Midbrain (tissue), 1 donor: ENCODE results near the gene NOL4.
"Not testable (repeated sequence)": the region's sequence is repeated elsewhere in the genome, so short reads cannot be mapped to it uniquely, and the experiment has no call there.

Experiments
- DNase-seq: peaks from one replicate; lab custom pipeline; 2025; lab: John Stamatoyannopoulos, UW

NOL4 gene, protein sequence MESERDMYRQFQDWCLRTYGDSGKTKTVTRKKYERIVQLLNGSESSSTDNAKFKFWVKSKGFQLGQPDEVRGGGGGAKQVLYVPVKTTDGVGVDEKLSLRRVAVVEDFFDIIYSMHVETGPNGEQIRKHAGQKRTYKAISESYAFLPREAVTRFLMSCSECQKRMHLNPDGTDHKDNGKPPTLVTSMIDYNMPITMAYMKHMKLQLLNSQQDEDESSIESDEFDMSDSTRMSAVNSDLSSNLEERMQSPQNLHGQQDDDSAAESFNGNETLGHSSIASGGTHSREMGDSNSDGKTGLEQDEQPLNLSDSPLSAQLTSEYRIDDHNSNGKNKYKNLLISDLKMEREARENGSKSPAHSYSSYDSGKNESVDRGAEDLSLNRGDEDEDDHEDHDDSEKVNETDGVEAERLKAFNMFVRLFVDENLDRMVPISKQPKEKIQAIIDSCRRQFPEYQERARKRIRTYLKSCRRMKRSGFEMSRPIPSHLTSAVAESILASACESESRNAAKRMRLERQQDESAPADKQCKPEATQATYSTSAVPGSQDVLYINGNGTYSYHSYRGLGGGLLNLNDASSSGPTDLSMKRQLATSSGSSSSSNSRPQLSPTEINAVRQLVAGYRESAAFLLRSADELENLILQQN

DNA sequence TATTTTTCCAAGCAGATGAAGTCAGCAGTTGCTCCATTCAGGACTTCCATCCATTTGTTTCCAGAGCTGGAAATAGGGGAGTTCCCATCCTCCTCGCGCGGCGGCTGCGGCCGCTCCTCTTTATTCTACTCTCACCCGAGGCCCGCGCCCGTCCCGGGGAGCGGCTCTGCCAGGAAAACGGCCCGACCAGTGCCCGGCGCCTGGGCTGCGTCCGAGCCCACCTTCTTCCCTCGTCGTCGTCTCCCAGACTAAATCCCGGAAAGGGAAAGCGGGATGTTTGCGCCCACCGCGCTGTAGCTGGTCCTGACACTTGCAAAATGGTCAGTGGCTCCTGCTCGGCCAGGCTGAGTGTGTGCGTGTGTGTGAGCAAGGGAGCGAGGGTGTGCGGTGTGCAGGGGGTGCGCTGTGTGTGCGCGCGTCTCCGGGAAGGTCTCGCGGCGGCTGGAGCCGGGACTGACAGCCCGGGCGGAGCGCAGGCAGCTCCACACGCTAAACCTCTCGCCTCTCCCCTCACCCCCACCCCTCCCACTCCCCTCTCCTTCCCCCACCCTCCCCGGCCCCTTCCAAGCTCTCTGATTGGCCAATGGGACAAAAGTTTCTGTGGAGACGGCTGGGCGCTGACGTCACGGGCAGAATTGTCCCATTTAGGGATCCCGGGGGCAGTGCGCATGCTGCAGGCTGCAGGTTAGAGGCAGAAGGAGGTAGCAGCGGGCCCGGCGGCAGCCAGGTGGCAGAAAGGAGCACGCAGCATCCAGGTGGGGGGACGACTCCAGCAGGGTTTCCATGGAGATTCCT is at the start of gene NOL4:
Gene NOL4 (minus strand): TSS at position 491 of the 795 bp plus-strand sequence. CDS start 1,660 bp downstream, outside the sequence.
- DNase-seq, result peak; percentile 86

DNA sequence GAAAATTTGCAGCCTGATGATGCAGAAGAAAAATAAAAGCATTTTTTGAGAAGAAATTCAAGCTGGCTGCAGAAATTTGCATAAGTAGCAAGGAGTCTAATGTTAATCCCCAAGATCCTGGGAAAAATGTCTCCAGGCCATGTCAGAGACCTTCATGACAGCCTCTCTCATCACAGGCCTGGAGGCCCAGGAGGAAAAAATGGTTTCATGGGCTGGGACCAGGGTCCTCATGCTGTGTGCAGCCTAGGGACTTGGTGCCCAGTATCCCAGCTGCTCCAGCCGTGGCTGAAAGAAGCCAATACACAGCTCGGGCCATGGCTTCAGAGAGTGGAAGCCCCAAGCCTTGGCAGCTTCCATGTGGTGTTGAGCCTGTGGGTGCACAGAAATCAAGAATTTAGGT is 41.3 kb upstream of the NOL4 start:
- not testable (repeated sequence) for DNase-seq

DNA sequence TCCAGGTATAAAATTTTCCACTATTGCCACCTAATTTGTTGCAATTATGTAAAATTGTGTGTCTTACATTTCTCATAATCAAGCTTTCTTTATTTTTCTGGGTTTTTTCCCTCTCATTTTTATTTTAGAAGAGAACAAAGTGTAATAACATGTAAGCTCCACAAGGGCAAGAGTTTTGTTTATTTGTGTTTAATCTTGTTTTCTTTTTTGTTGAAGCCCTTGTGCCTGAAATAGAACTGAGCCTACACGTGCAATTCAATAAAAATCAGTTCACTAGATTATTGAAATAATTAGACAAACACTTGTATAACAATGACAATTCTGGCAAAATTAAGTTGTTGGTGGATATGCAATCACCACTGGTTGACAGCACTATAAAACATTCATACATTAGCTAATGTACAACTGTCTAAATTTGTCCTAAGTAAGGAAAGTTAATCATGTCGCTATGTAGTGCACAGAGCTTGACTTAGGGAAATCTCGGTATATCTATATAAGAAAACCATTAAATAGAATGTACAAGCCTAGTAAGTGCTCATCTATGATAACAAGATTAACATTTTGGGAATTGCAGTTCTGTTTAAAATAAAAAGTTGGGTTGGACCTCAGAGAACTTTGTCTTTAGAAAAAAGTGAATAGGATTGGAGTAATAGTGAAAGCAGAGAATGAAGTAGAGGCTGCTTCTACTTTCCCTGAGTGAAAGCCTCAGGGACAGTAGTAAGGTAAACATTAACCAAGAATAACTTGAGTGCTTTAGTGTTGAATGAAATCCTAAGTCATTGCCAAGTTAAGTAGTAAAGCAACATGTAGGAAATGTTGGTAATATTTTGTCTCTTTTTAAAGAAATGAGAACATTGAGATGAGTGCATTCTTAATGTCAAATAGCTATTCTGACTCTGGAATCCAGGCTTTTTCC is 37.4 kb upstream of the NOL4 start:
- no peak for DNase-seq

DNA sequence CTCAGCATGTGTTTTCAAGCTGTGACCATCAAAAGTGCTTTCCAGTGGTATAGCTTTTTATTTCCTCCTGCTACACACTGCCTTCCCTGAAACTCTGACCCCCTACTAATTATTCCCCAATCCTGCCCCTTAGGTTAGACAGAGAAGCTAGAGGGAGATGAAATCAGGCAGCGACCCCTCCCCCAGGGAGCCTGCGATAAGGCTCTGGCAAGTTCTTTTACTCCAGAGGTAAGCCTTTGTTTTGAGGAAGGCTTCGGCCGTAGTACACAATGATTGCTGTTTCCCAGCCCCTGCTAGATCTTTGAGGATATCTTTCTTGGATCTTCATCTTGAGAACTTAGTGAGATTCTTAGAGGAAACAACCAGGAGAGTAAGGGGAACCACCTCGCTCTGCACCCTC is 33.5 kb upstream of the NOL4 start:
- no peak for DNase-seq

DNA sequence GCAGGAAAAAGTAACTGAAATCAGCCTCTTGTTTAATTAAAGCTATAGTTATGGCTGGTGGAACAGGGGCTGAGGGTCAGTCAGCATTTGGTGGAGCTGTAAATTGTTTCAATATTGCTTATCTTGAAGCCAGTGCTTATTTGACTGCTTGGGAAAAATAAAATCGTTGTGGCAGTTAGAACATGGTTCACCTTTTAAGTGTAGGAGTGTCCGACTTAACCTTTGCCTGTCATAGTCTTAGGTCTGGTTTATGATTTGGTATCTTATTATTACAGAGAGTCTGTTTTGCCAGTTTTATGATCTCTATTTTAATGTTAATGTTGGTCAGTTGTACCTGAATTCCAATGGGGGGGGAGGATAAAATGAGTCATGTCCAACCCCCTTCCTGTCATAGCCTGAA is 27.2 kb upstream of the NOL4 start:
- no peak for DNase-seq

DNA sequence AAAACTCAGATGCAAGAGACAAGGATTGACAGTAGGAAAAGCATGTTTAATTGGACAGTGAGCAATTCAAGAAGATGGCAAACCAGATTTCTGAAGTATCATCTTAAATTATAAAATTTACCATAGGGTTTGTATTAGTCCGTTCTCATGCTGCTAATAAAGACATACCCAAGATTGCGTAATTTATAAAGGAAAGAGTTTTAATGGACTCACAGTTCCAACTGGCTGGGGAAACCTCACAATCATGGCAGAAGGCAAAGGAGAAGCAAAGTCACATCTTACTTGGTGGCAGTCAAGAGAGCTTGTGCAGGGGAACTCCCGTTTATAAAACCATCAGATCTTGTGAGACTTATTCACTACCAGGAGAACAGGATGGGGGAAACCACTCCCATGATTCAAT is 24.0 kb upstream of the NOL4 start:
- DNase-seq, result no peak

DNA sequence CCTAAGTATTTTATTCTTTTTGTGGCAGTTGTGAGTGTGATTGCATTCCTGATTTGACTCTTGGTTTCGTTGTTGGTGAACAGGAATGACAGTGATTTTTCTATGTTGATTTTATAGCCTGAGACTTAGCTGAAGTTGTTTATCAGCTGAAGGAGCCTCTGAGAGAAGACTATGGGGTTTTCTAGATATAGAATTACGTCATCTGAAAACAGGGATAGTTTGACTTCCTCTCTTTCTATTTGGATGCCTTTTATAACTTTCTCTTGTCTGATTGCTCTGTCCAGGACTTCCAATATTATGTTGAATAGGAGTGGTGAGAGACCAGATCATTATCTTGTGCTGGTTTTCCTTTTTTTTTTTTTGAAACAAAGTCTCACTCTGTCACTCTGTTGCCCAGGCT is 18.0 kb upstream of the NOL4 start:
- DNase-seq, result no peak

DNA sequence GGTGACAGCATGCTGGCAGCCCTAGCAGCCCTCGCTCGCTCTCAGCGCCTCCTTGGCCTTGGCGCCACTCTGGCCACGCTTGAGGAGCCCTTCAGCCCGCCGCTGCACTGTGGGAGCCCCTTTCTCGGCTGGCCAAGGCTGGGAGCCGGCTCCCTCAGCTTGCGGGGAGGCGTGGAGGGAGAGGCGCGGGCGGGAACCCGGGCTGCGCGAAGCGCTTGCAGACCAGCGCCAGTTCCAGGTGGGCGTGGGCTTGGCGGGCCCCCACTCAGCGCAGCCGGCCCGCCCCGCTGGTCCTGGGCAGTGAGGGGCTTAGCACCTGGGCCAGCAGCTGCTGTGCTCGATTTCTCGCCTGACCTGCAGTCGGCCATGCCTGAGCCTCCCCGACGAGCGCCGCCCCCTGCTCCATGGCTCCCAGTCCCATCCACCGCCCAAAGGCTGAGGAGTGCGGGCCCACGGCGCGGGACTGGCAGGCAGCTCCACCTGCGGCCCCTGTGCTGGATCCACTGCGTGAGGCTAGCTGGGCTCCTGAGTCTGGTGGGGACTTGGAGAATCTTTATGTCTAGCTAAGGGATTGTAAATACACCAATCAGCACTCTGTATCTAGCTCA is 9.2 kb upstream of the NOL4 start:
- not testable (repeated sequence) for DNase-seq

DNA sequence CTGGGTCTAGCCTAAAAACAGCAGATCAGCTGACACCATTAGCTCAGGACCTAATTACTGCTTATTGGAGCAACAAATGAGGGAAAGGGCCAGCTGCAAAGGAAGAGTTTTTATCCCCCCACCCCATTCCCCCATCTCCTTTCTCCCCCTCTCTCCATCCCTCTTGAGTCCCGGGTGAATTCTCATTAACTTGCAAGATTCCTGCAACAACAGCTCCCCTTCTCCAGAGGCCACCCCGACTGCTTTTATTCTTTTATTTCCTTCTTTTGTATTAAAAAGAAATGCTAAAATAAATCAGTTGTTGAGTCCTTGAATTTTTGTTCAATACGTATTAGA is 473 bp upstream of the NOL4 start:
- no peak for DNase-seq

DNA sequence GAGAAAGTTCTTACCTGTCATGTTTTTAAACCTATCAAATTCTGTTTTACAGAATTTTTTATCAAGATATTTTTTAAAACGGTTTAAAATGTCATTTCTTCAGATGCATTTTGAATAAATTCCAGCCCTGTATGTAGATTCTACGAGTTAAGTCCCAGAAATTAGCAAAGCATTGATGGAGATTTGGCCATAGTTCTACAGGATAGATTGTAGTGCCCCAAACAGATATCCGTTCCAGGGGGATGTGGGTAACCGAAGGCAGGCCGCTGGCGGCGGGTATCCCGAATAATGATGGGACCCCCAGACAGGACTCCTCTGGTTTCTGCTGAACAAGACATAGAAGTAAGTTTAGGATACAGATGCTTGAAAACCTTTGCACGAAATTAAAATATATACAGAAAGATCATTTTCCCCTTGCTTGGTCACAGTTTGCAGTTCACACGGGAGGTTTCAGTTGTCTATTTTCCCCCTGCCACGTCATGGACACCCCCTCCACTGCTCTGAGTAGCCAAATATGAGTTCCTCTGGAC is 755 bp downstream of the NOL4 start:
- no peak for DNase-seq

DNA sequence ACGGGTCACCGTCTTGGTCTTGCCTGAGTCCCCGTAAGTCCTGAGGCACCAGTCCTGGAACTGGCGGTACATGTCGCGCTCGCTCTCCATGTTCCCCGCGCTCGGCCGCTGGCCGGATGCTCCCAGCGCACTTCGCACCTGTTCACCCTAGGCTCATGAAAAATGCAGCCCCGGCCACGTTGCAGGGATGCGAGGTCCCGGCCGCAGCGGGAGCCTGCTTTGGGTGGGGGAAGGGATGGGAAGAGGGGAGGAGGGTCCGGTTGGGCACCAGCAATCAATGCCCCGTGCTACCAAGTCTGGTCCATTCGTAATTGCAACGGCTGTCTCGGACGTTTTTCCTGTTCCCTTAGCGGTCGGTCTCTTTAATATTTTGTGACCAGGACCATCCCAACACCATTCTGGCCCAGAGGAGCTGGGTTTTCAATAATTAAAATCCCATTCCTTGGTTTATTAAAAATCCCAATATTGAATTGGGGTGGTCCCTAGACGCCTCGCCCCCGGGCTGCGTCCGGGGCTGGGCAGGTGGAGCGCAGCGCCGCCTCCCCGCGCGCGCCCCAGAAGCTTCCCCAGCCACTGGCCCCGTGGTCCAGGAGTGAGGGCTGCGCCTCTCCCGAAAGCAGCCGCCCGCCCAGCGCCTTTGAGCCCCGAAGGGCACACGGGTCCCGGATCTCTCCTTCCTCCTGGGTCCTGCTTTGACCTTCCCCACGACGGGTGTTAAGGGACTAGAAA is 1.4 kb downstream of the NOL4 start:
- DNase-seq, result no peak

DNA sequence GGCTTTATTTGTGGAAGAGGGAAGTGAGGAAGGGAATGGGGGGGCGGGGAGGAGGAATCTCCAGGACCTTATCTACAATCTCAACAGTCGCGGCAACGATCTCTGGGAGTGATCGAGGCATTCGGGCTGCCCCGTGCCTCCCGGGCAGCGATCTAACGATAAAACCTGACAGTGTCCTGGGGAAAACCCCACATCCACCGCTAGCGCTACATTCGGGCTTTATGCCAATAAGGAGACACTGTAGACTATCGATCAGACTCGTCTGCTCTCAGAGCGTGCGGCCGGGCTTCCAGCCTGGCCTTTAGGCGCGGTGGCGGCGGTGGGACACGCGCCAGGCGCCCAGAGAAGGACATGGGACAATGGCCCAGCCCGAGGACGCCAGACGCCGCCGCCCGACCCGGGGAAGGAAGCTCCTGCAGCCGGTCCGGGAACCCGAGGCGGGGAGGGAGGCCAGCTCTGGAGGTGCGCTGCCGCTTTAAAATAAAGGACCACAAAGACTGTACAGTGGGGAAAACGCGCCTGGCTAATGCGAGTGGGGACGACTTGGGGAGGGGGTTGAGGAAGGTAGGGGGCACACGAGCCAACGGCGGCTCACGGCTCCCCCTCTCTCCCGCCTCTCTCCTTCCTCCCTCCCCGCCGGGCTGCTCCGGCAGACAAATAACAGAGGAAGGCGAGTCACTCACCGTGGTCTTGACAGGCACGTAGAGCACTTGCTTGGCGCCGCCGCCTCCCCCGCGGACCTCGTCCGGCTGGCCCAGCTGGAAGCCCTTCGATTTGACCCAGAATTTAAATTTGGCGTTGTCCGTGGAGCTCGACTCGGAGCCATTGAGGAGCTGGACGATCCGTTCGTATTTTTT is 2.2 kb downstream of the NOL4 start:
- peak; percentile 55 for DNase-seq

DNA sequence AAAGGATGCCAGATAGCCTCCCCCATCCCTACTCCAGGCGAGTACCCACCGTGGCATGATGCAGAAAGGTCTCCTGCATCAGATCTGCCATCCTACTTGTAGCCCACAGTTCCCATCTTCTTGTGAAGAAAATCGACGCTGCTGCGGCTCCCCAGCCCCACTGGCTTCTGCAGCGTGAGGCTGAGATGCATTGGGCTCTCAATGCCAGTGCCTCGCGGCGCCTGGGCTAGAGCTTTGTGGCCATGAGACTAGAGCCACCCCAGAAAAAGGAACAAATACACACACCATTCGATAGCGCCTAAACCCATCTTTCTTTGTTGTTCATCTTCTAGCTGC is 2.8 kb downstream of the NOL4 start:
- peak; percentile 54 for DNase-seq

DNA sequence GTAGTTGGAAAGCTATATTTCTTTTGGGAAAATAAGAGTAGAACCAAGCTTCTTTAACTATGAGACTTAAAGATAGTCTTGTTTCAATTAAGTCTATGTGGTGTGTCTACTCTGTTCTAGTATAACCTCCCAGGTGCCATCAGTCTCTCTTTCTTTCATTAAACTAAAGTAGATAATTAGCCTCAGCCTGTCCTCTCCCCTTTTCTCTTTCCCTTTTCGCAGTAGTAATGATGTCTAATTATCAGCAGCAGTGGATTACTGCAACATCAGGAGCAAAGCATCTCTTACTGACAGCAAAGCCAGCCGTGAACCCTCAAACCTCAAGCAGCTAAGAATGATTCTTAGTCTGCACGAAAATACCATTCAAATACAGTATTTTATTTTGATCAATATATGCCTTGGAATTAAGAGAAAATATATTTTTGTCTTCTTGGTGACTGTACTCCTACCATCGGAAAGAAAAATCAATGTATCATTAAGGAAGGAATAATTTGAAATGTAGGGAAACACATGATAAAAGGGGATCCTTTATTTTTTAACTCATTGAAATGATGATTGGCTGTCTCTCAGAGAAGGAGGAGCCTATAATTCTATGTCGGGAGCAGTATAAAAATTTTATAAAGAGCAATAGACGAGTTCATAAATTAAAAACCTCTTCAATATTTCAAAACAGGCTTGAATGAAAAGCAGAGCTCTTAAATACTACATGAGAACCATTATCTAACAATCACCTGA is 4.5 kb downstream of the NOL4 start:
- no peak for DNase-seq

DNA sequence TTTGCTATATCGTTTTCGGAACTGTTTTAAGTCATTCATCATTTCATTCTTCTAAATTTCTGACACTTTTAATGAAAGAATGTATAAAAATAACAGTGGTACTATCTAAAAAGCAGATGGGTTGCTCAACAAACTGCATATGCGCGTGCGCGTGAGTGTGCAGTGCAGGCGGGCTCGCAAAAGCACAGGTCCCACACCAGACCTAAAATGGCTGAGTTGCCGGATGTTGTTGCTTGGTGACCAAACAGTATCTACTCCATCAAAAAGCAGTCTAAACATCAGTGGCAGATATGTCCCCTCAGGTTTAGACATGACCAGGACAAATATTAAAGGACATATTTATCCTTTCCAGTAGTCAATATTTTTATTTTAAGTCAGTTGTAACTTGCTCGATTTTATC is 5.1 kb downstream of the NOL4 start:
- no peak for DNase-seq

DNA sequence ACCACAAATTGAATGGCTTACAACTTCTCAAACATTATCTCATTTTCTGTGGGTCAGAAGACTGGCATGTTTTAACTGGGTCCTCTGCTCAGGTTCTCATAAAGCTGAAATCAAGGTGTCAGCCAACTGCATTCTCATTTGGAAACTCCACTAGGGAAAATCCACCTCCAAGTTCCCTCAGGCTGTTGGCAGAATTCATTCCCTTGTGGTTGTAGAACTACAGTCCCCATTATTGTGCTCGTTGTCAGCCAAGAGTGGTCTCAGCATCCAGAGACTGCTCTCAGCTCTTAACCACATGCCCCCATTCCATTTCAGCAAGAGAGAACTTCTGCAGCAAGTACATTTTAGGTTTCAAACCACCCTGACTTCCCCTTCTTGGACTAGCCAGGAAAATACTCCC is 12.2 kb downstream of the NOL4 start:
- no peak for DNase-seq

DNA sequence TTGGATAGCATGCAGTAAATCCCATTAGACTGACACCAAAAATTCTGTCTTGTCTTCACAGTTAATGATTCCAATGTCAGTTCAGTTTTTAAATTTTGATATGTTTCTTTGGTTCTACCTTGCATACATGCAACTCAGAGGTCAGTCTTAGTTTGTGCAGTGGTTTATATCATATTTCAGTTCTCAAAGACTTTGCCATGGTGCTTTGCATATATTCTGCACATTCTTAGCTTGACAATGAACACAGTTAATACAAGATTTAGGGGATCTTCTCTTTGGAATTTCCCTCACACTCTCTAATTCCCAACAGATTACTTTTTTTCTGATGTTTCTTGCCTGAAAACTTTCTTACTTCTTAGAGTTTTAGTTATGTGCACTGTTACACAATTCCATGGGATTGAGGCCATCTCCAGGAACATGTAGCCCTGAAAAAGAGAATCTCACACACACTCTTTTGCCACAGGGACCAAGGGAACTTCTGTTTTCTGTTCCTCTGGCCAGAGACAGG is 17.3 kb downstream of the NOL4 start:
- no peak for DNase-seq

DNA sequence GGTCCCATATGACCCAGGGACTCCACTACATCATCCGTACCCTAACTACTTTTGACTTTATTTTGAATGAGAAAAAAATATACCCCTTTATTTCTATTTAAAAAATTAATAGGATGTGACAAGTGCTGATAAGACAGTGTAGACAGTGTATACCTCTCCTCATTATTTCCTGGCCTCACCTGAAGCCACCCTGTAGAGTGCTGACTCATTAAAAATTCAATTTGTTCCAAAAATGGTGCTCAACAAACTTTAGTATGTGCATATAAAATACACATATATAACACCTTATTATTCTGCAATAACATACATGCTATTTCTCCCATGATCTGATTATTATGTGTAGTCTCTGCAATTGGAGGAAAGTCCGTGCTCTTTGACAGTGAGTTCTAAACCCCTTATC is 20.8 kb downstream of the NOL4 start:
- no peak for DNase-seq

DNA sequence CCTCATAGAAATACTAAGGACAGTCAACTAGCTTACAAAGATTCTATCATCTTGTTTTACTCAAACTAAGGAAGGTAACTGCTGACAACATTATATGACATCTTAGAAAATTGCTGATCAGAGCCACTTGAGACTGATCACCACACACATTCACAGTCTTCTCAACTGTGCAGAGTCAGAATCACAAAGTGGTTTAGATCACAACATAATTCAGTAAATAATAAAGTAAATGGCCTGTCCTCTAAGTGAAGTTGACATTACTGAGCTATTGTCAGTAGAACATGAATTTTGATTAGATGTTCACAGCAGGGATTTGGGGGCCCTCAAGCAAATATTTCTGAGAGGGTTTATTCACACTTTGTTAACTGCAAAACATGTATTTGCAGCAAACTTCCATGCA is 28.5 kb downstream of the NOL4 start:
- no peak for DNase-seq
